K562 (cell line): Measurements from ENCODE around the gene GARIN6.

Experiments used
- BRF2 ChIP-seq: IDR thresholded peaks from 3 replicates; pipeline ENCODE4 v1.6.1; 2011; ENCODE audit warnings: borderline replicate concordance, mild to moderate bottlenecking; ENCODE audit not compliant: insufficient read length, insufficient read depth
- CTCF ChIP-seq, 3 experiments: IDR thresholded peaks in 2 of 3; conservative IDR thresholded peaks in 1 of 3; 2 replicates each; pipeline ENCODE4 v1.5.1; 2011 to 2012; ENCODE audit warnings: low read length in 3 of 3, mild to moderate bottlenecking in 3 of 3, control low read depth in 2 of 3, improper control_type of control experiment in 1 of 3, inconsistent platforms in 1 of 3, low read depth in 1 of 3, mixed read lengths in 1 of 3, moderate library complexity in 1 of 3; ENCODE audit not compliant: insufficient read depth in 2 of 3
- EGR1 ChIP-seq: fragments of 450-650 bp; conservative IDR thresholded peaks from 2 replicates; pipeline ENCODE4 v1.6.1; 2017; ENCODE audit warnings: mild to moderate bottlenecking

- TF ChIP-seq EGR1 (no peak), BRF2 (no peak), CTCF (IDR thresholded peaks at IDR 0.05 in 2 of 3, conservative IDR thresholded peaks at IDR 0.05 in 1 of 3; ENCODE audit: insufficient read depth in 2 of 3, low read depth in 1 of 3, low read length in 3 of 3) (no peak)
Measured at GRCh38 chr12:99598785-99599184, 48.8 kb upstream of the GARIN6 start.
